ENCODE measurements around the gene SH3GL2. TPM values are rescaled to one million over a fixed set of nuclear protein-coding genes. Genes with fewer than 3 reads are reported as not detected.

SH3GL2 gene
- total RNA-seq, 1 experiment from 2014 or later: not detected

- no peak overlapping the region for H3K4me3 ChIP-seq (ENCODE audit: low read depth in 2 of 2, low read length in 2 of 2)
- no peak overlapping the region for H3K27ac ChIP-seq (ENCODE audit: low read length)
- DNase-seq (ENCODE audit: low read depth, low spot score): no peak
- ChIA-PET CTCF (no interaction called here), POLR2A (no interaction called here)
- no peak for ATAC-seq
- H3K4me1 ChIP-seq (ENCODE audit: control insufficient read depth, insufficient read depth, low read length): no peaks in the 10 kb centered on the region
- in situ Hi-C loops (cut with HindIII; ENCODE audit: low pct_unique_long_range_greater_than_20kb, low sequenced_read_pairs): no loop called here
- no TSS peak for BruUV-seq (replicated peaks)
- no peaks in the 10 kb centered on the region for H3K36me3 ChIP-seq (ENCODE audit: control insufficient read depth, insufficient read depth, low read length)
- no peaks in the 10 kb centered on the region for H3K27me3 ChIP-seq (ENCODE audit: control insufficient read depth, insufficient read depth, low read length)
- TF ChIP-seq SIN3A (IDR thresholded peaks at IDR 0.05; ENCODE audit: borderline replicate concordance, insufficient read depth, low read depth, low read length): no peak
- TF ChIP-seq TCF7L2 (IDR thresholded peaks at IDR 0.05; ENCODE audit: low read depth, low read length): no peak
- no peak for TF ChIP-seq POLR2AphosphoS5 (IDR thresholded peaks at IDR 0.05; ENCODE audit: low read depth, low read length)
- TF ChIP-seq CTCF (IDR thresholded peaks at IDR 0.05): no peak
- no peaks in the 10 kb centered on the region for H3K9me3 ChIP-seq (ENCODE audit: control insufficient read depth, insufficient read depth, low read depth, low read length)
- intact Hi-C loops (cut with micrococcal nuclease; ENCODE audit: unreplicated experiment): no loop called here
These were observed 78.0 kb downstream of the SH3GL2 start for GRCh38 chr9:17656889-17657288.

GRCh38 chr9:17658237-17658636 is 79.4 kb downstream of the SH3GL2 start:
- DNase-seq (ENCODE audit: low read depth, low spot score) (no peak), ATAC-seq (no peak)
- no peaks in the 10 kb centered on the region for H3K36me3 ChIP-seq (ENCODE audit: control insufficient read depth, insufficient read depth, low read length)
- H3K27ac ChIP-seq (ENCODE audit: low read length): no peak overlapping the region
- CTCF ChIA-PET: no interaction called here
- H3K9me3 ChIP-seq (ENCODE audit: control insufficient read depth, insufficient read depth, low read depth, low read length): no peaks in the 10 kb centered on the region
- BruUV-seq (replicated peaks): no TSS peak
- no peaks in the 10 kb centered on the region for H3K4me1 ChIP-seq (ENCODE audit: control insufficient read depth, insufficient read depth, low read length)
- no peaks in the 10 kb centered on the region for H3K27me3 ChIP-seq (ENCODE audit: control insufficient read depth, insufficient read depth, low read length)
- POLR2A ChIA-PET: no interaction called here
- intact Hi-C loops (cut with micrococcal nuclease; ENCODE audit: unreplicated experiment) (no loop called here), in situ Hi-C loops (cut with HindIII; ENCODE audit: low pct_unique_long_range_greater_than_20kb, low sequenced_read_pairs) (no loop called here)
- no peak overlapping the region for H3K4me3 ChIP-seq (ENCODE audit: low read depth in 2 of 2, low read length in 2 of 2)
- TF ChIP-seq SIN3A (IDR thresholded peaks at IDR 0.05; ENCODE audit: borderline replicate concordance, insufficient read depth, low read depth, low read length) (no peak), TCF7L2 (IDR thresholded peaks at IDR 0.05; ENCODE audit: low read depth, low read length) (no peak), CTCF (IDR thresholded peaks at IDR 0.05) (no peak), REST (IDR thresholded peaks at IDR 0.05; ENCODE audit: insufficient read depth in 1 of 2, low read depth in 2 of 2, low read length in 1 of 2) (no peak), POLR2AphosphoS5 (IDR thresholded peaks at IDR 0.05; ENCODE audit: low read depth, low read length) (no peak)

Data from Panc1 (cell line).